ENCODE results near the gene PPP2R5C.

GRCh38 chr14:101774814-101775213 is 13.3 kb downstream of the PPP2R5C start:
- TF ChIP-seq, protein P1, sequence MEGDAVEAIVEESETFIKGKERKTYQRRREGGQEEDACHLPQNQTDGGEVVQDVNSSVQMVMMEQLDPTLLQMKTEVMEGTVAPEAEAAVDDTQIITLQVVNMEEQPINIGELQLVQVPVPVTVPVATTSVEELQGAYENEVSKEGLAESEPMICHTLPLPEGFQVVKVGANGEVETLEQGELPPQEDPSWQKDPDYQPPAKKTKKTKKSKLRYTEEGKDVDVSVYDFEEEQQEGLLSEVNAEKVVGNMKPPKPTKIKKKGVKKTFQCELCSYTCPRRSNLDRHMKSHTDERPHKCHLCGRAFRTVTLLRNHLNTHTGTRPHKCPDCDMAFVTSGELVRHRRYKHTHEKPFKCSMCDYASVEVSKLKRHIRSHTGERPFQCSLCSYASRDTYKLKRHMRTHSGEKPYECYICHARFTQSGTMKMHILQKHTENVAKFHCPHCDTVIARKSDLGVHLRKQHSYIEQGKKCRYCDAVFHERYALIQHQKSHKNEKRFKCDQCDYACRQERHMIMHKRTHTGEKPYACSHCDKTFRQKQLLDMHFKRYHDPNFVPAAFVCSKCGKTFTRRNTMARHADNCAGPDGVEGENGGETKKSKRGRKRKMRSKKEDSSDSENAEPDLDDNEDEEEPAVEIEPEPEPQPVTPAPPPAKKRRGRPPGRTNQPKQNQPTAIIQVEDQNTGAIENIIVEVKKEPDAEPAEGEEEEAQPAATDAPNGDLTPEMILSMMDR (IDR thresholded peaks at IDR 0.05), result no peak
- no peak for TF ChIP-seq POLR2A (IDR thresholded peaks at IDR 0.05)

Data from uterus (tissue), 2 donors.